Heart left ventricle (tissue), 13 donors: ENCODE measurements around the gene NCAPG2.

Source experiments
- CTCF ChIP-seq, 12 donors: fragments of 200-600 bp; sonication (generic) in 4 of 12; IDR thresholded peaks; one replicate each; pipeline versions ENCODE4 v1.5.0 to v1.8.0; 2018 to 2022; ENCODE audit warnings: antibody characterized with exemption in 12 of 12, mild to moderate bottlenecking in 5 of 12
- POLR2A ChIP-seq, 2 donors: fragments of 450-650 bp; IDR thresholded peaks; one replicate each; pipeline ENCODE4 v1.6.1; 2017; ENCODE audit warnings: antibody characterized with exemption in 2 of 2, mild to moderate bottlenecking in 2 of 2, moderate library complexity in 2 of 2
- donor health status: ischemic (EF 13 %, LVEDD 7.1; RV severe dilation, severe dysfunction).
- donor health status: DM: no; HTN: yes; CAD: no.
- donor health status: DM: no; HTN: no; CAD: no.
- donor health status: ischemic (EF 25% LVEDD 6.9; RV normal size, moderate dysfunction).
- donor health status: ischemic (EF 25% LVEDD 5.7; RV mildly dilated, moderate dysfunction).
- donor health status: ischemic (EF 35%, LVEDD 5.7; RV mildly dilated, moderate dysfunction).
- donor health status: nonischemic (EF 11% LVEDD 7.7; RV severe dilation, severe dysfunction).
- donor health status: DM: yes; HTN: yes; CAD: no.
- donor health status: PGD.
- donor health status: ischemic (EF 29% LVEDD 5.4; RV normal size, mild dysfunction).
- donor health status: nonischemic (EF 23%, LVEDD 6.1; RV moderate dilation, normal function).

DNA sequence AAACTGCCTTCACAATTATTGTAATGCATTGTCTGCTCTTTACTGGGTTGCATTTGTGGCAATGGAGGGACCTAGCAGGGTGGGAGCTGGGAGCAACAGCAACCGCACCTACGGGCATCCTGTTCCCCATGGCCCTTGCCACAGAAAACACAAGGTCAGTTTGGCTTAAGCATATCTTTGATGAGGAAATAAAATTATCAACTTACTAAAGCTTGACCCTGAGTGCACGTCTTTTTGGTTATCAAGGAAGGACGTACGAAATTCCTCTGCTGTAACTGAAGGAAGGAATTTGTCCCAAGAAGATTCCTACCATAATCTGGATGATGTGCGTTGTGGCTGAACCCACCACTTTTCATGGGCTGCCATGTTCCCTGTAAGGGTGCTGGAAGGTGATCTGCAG lies 97.0 kb downstream of the NCAPG2 start:
- no peak for TF ChIP-seq CTCF (IDR thresholded peaks at IDR 0.05)
- no peak for TF ChIP-seq POLR2A (IDR thresholded peaks at IDR 0.05)
